ENCODE data around the gene MKRN2OS. TPM values are rescaled to one million over a fixed set of nuclear protein-coding genes. Genes with fewer than 3 reads are reported as not detected.
A peak's percentile ranks its signal among the peaks of the same experiment; 100 is the strongest.

The MKRN2OS gene
- total and polyA plus RNA-seq, 2 donors from 2014 or later: 1.7 TPM; not detected in 1

- H3K4me1 ChIP-seq (ENCODE audit: control insufficient read depth in 2 of 3, insufficient read depth in 2 of 3, low read depth in 1 of 3, low read length in 3 of 3): no peaks in the 10 kb centered on the region
- H3K9me3 ChIP-seq (ENCODE audit: control insufficient read depth in 2 of 3, insufficient read depth in 1 of 3, low read length in 3 of 3): no peaks in the 10 kb centered on the region
- no peaks in the 10 kb centered on the region for H3K27me3 ChIP-seq (ENCODE audit: control insufficient read depth, insufficient read depth, low read length)
- no peak overlapping the region for H3K4me3 ChIP-seq (ENCODE audit: low read length in 3 of 3)
- no peak overlapping the region for H3K27ac ChIP-seq (ENCODE audit: low read depth in 2 of 2, low read length in 2 of 2)
- no peak for FAIRE-seq
- peaks cover 7 to 33% (median 28%) of the 10 kb centered on the region in 3 donors for H3K36me3 ChIP-seq (ENCODE audit: control insufficient read depth in 2 of 3, insufficient read depth in 3 of 3, low read length in 3 of 3)
- TF ChIP-seq CTCF (IDR thresholded peaks at IDR 0.05; ENCODE audit: borderline replicate concordance, extremely low read depth, insufficient read depth): no peak
- intact Hi-C loops (cut with DNase I): no loop called here
- peak in 1 of 5 donors; percentile 22 for DNase-seq
- no peak overlapping the region for H3K9ac ChIP-seq (ENCODE audit: low read length in 3 of 3)
Measured at GRCh38 chr3:12503126-12503957, 42.0 kb downstream of the MKRN2OS start.

- intact Hi-C loops (cut with DNase I): no loop called here
- Histone ChIP-seq H3K4me1 (ENCODE audit: control insufficient read depth in 2 of 3, insufficient read depth in 2 of 3, low read depth in 1 of 3, low read length in 3 of 3) (no peaks in the 10 kb centered on the region), H3K27ac (ENCODE audit: low read depth in 2 of 2, low read length in 2 of 2) (no peak overlapping the region), H3K36me3 (ENCODE audit: control insufficient read depth in 2 of 3, insufficient read depth in 3 of 3, low read length in 3 of 3) (peaks cover 7 to 40% (median 37%) of the 10 kb centered on the region in 3 donors), H3K9me3 (ENCODE audit: control insufficient read depth in 2 of 3, insufficient read depth in 1 of 3, low read length in 3 of 3) (no peaks in the 10 kb centered on the region), H3K9ac (ENCODE audit: low read length in 3 of 3) (no peak overlapping the region), H3K27me3 (ENCODE audit: control insufficient read depth, insufficient read depth, low read length) (no peaks in the 10 kb centered on the region), H3K4me3 (ENCODE audit: low read length in 3 of 3) (no peak overlapping the region)
- FAIRE-seq (no peak), DNase-seq (peak in 1 of 5 donors; percentile 11)
- TF ChIP-seq CTCF (IDR thresholded peaks at IDR 0.05; ENCODE audit: borderline replicate concordance, extremely low read depth, insufficient read depth): no peak
Measured at GRCh38 chr3:12501360-12502020, 43.8 kb downstream of the MKRN2OS start.

GRCh38 chr3:12499474-12499873 lies 45.8 kb downstream of the MKRN2OS start:
- no peak overlapping the region for H3K27ac ChIP-seq (ENCODE audit: low read depth in 2 of 2, low read length in 2 of 2)
- intact Hi-C loops (cut with DNase I): no loop called here
- H3K36me3 ChIP-seq (ENCODE audit: control insufficient read depth in 2 of 3, insufficient read depth in 3 of 3, low read length in 3 of 3): peaks cover 7 to 44% (median 43%) of the 10 kb centered on the region in 3 donors
- FAIRE-seq (no peak), DNase-seq (no peak)
- H3K4me1 ChIP-seq (ENCODE audit: control insufficient read depth in 2 of 3, insufficient read depth in 2 of 3, low read depth in 1 of 3, low read length in 3 of 3): no peaks in the 10 kb centered on the region
- no peak for TF ChIP-seq CTCF (IDR thresholded peaks at IDR 0.05; ENCODE audit: borderline replicate concordance, extremely low read depth, insufficient read depth)
- H3K9me3 ChIP-seq (ENCODE audit: control insufficient read depth in 2 of 3, insufficient read depth in 1 of 3, low read length in 3 of 3): no peaks in the 10 kb centered on the region
- H3K9ac ChIP-seq (ENCODE audit: low read length in 3 of 3): no peak overlapping the region
- no peaks in the 10 kb centered on the region for H3K27me3 ChIP-seq (ENCODE audit: control insufficient read depth, insufficient read depth, low read length)
- H3K4me3 ChIP-seq (ENCODE audit: low read length in 3 of 3): no peak overlapping the region

Data from kidney (tissue), 14 donors.